Measurements from ENCODE around the gene NEU2. TPM values are rescaled to one million over a fixed set of nuclear protein-coding genes. Genes with fewer than 3 reads are reported as not detected.

NEU2 gene
- total RNA-seq, 2 donors from 2014 or later: not detected

DNA sequence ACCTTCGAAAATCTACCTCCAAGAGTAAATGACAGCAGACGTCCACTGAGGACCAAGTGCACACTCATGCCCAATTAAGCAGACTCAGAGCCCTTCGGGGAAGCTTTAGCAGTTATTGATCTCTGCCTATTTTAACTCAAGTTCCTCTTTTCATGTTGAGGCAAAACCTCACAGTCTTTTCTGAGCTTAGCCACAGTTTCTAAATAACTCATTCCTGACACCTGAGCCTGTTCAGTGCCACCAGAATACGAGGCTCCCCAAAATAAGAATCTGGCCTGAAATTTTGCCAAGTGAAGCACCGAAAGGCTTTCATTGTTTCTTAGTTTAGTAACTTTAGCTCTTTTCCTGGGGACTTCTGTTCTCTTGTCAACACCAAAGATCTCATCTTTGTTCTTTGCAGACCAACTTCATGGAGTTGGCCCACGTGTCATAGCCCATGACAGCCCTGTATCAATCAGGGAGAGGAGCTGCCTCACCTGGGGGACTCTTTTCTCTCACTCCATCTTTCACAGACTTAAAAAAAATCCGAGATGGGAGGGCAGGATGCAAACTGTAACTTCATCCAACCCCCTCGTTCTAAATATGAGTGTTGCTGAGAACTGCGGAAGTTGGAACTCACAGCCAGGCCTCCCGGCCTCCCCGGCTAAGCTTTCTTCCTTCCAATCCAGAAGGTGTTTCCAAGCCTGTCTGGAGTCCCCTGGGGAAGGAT, 49.9 kb downstream of the NEU2 start:
- no peaks in the 10 kb centered on the region for H3K27me3 ChIP-seq
- H3K4me3 ChIP-seq: no peak overlapping the region
- WGBS, 2 donors: 53 to 58% methylated on average over 11 of the region's 11 CpGs
- TF ChIP-seq, protein P1, sequence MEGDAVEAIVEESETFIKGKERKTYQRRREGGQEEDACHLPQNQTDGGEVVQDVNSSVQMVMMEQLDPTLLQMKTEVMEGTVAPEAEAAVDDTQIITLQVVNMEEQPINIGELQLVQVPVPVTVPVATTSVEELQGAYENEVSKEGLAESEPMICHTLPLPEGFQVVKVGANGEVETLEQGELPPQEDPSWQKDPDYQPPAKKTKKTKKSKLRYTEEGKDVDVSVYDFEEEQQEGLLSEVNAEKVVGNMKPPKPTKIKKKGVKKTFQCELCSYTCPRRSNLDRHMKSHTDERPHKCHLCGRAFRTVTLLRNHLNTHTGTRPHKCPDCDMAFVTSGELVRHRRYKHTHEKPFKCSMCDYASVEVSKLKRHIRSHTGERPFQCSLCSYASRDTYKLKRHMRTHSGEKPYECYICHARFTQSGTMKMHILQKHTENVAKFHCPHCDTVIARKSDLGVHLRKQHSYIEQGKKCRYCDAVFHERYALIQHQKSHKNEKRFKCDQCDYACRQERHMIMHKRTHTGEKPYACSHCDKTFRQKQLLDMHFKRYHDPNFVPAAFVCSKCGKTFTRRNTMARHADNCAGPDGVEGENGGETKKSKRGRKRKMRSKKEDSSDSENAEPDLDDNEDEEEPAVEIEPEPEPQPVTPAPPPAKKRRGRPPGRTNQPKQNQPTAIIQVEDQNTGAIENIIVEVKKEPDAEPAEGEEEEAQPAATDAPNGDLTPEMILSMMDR (IDR thresholded peaks at IDR 0.05): no peak
- no peak for TF ChIP-seq POLR2A (IDR thresholded peaks at IDR 0.05)
- H3K27ac ChIP-seq: peak overlapping the region in 2 of 4 donors; percentile 56 to 73
- H3K4me1 ChIP-seq: peaks cover 4% of the 10 kb centered on the region
- ATAC-seq (no peak), DNase-seq (no peak)
- H3K36me3 ChIP-seq (replicated peaks in 1 of 2; ENCODE audit: insufficient read depth in 1 of 2, low read depth in 2 of 2): no peaks in the 10 kb centered on the region
- intact Hi-C loops (cut with DNase I): no loop called here
- no peaks in the 10 kb centered on the region for H3K9me3 ChIP-seq

DNA sequence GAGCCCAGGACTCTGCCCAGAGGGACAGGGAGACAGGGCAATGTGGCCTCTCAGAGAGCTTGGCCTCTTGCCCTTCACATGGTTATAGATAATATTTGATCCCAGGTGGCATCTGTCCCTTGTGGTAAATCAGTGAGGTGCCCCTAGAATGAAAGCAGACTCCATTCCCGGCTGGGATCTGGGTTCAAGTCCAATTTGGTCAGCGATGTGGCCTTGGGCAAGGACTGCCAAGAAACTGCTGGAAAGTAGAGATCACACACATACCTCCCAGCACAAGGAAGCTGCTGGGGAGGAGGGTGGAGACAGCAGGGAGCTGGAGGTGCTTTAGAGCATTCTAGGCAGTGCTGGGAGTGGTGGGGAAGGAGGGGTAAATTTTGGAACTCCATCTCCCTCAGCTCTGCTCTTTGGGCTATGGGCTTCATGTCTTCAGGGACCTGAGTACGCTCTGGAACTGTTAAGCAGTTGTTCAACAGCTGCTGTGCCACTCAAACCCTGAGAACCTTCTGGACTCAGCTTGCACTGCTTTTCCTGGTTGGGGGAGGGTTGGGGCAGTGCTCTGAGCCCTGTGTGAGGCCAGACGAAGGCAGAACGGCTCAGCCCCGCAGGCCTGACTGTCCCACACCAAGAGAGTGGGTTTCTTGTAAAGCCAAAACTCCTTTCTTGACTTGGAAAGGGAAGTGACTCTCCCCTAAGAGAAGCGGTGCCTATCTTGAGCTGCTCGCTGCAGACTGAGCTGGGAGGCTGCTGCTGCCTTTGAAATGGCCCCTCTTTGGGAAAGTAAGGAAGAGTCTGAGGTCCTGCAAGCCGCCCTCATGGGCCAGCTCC, 50.7 kb downstream of the NEU2 start:
- 61 to 63% methylated on average over 6 to 9 of the region's 9 CpGs for WGBS, 2 donors
- intact Hi-C loops (cut with DNase I): no loop called here
- peak in 1 of 3 donors; percentile 7 for TF ChIP-seq POLR2A (IDR thresholded peaks at IDR 0.05)
- TF ChIP-seq, protein P1 (IDR thresholded peaks at IDR 0.05): no peak
- Histone ChIP-seq H3K4me3 (no peak overlapping the region), H3K36me3 (replicated peaks in 1 of 2; ENCODE audit: insufficient read depth in 1 of 2, low read depth in 2 of 2) (no peaks in the 10 kb centered on the region), H3K9me3 (no peaks in the 10 kb centered on the region), H3K27me3 (no peaks in the 10 kb centered on the region), H3K27ac (peak overlapping the region in 3 of 4 donors; percentile 30 to 73 (median 56)), H3K4me1 (peaks cover 4% of the 10 kb centered on the region)
- ATAC-seq (no peak), DNase-seq (no peak)

DNA sequence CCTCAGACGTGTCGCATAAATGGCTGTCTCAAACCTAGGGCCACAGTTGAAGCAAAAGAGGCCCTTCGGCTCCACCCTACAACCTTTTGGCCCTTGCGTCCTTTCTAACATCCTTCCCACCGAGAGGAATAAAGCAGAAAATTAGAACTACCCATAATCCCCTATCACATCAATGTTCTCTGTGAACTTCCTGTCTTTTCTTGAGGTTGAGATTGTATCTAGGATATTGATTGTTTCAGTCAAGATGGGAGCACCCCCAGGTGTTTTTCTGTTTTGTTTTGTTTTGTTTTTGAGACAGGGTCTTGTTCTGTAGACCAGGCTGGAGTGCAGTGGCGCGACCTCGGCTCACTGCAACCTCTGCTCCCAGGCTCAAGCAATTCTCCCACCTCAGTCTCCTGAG, 51.3 kb downstream of the NEU2 start:
- intact Hi-C loops (cut with DNase I): no loop called here
- Histone ChIP-seq H3K4me3 (no peak overlapping the region), H3K27ac (peak overlapping the region in 3 of 4 donors; percentile 30 to 73 (median 56)), H3K9me3 (no peaks in the 10 kb centered on the region), H3K27me3 (no peaks in the 10 kb centered on the region), H3K36me3 (replicated peaks in 1 of 2; ENCODE audit: insufficient read depth in 1 of 2, low read depth in 2 of 2) (no peaks in the 10 kb centered on the region), H3K4me1 (peaks cover 4% of the 10 kb centered on the region)
- DNase-seq (no peak), ATAC-seq (no peak)
- TF ChIP-seq, protein P1 (IDR thresholded peaks at IDR 0.05): no peak
- TF ChIP-seq POLR2A (IDR thresholded peaks at IDR 0.05): no peak
- 77 to 83% methylated on average over 8 of the region's 8 CpGs for WGBS, 2 donors

DNA sequence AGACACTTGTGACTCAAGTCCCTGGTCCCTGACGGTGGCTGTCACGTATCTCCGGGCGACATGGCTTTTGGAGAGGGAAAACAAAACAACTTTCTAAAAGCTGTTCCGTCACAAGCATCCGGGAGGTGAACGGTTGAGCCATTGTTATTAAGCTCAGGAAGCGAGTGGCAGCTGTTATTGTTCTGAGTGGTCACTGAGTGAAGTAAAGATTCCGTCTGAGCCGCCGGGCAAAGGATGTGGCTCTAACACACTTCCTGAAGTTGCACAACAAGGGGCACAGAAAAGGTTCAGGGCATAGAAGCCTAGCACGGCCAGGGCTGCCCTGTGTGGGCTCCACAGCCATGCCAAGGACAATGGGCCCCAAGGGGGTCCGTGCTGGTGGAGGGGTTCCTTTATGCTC, 52.0 kb downstream of the NEU2 start:
- WGBS, 2 donors: 36 to 78% methylated on average over 13 of the region's 13 CpGs
- Histone ChIP-seq H3K4me1 (peaks cover 4% of the 10 kb centered on the region), H3K27ac (peak overlapping the region in 2 of 4 donors; percentile 56 to 73), H3K9me3 (no peaks in the 10 kb centered on the region), H3K4me3 (no peak overlapping the region), H3K27me3 (no peaks in the 10 kb centered on the region), H3K36me3 (replicated peaks in 1 of 2; ENCODE audit: insufficient read depth in 1 of 2, low read depth in 2 of 2) (no peaks in the 10 kb centered on the region)
- intact Hi-C loops (cut with DNase I): no loop called here
- DNase-seq: peak in 3 of 4 donors; percentile 25 to 76 (median 31)
- TF ChIP-seq POLR2A (IDR thresholded peaks at IDR 0.05): peak in 1 of 3 donors; percentile 29
- TF ChIP-seq, protein P1 (IDR thresholded peaks at IDR 0.05): no peak
- ATAC-seq: peak; percentile 43

Other genes starting within 250 kb of the NEU2 start
- 1 to 10 TPM in 1 of 2 donors, not detected in 1; 1.8 TPM for gene SNORC, start 162.4 kb upstream of the NEU2 start, total RNA-seq
- gene NGEF, start 19.4 kb upstream of the NEU2 start, total RNA-seq: 1 to 10 TPM; 4.9 to 7.0 TPM
- 1 to 10 TPM in 1 of 2 donors, under 1 TPM in 1; 0.99 to 8.8 TPM for gene INPP5D, start 27.7 kb downstream of the NEU2 start, total RNA-seq
- gene ATG16L1, start 219.0 kb downstream of the NEU2 start, total RNA-seq: 10 to 100 TPM; 23.7 to 29.1 TPM